IPS-NIHi7 (cell line): Measurements from ENCODE around the gene NRDC.
"Not testable (repeated sequence)": the region's sequence is repeated elsewhere in the genome, so short reads cannot be mapped to it uniquely, and the experiment has no call there.

Experiments used
- DNase-seq: peaks from one replicate; pipeline ENCODE4 v3.0.0; 2012; ENCODE audit warnings: mixed read lengths; ENCODE audit errors: extremely low spot score

The NRDC gene

DNA sequence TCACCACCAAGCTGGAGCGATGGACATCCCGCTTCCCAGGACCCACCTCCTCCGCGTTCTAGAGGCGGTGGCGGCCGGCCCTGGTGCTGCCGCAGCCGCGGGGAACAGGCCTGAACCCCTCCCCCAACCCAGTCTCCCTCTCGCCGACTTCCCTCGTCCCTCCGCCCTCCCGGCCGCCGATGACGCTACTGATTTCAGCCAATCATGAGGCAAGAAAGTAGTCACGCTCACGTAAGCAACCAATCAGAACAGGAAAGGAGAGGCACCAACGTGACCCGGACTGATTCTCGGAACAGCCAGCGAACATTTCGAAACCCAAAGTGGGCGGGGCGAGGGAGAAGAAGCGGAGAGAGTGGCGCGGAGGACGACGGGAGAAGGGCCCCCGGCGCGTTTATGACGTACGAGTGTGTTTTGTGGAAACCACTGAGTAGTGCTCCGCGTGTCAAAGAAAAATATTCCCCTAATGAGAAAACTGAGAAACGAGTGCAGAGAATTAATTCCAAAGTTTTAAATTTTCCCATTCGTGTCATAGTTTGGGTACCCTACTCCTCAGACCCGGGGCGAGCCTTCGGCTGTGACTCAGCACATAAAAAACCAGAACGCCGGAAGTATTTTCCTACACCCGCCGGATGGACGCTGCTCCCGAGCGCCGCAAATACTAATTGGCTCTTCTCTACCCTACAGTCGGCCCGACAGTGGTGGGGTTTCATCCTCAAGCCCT lies at the start of gene NRDC:
NRDC (minus strand) TSS at position 112 of the 721 bp plus-strand sequence. CDS start 112 bp downstream, outside the sequence.
- peak; percentile 98 for DNase-seq

GRCh38 chr1:51927029-51927428 lies 48.5 kb upstream of the NRDC start:
- DNase-seq, result no peak

DNA sequence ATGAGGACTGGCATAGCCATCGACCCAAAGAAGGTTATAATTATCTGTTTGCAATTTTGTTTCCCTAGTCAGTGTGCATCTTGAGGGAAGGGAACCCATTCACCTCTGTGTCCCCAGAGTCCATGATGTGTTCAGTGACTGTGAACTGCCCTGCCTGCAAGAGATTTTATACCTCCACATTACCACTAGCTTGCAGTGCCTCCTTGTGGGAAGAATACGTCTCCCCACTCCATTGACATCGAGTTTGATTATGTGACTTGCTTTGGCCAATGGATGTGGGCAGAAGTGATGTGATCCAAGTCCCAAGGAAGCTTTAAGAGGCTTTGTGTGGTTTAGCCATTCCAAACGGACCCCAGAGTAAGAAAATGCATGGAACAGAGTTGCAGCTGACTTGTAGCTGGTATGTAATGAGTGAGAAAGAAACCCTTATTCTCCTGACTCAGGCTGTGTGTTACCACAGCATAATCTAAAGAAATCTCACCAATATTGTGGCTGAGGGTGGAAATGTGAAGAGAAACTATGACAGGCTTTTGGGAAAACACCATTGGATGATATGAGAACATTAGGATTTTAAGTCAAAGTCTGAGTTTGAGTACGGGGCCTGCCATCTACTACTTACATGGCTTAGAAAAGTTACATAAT lies 47.8 kb upstream of the NRDC start:
- DNase-seq, result peak; percentile 59

- DNase-seq, result no peak
Observed at GRCh38 chr1:51924455-51924854, 45.9 kb upstream of the NRDC start.

GRCh38 chr1:51922040-51922439 lies 43.5 kb upstream of the NRDC start:
- DNase-seq, result no peak

DNA sequence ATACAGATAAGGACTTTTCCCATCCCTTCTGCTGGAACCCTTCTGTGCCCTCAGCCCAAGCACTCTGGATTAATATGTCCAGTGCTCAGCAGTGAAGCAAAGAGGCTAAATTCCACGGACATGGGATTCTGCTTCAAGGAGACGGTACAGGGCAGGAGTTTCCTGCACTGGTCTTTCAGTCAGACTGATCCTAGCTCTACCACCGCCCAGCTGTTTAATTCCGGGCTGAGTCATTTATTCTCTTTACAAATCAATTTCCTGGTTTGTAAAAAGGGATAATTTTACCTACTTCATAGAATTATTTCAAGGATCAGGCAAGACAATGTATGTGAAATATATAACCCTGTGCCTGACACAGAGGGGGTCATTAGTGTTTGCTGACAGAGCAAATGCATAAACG lies 41.6 kb upstream of the NRDC start:
- no peak for DNase-seq

- no peak for DNase-seq
Observed at GRCh38 chr1:51919684-51920083, 41.2 kb upstream of the NRDC start.

GRCh38 chr1:51916587-51917405 lies 38.3 kb upstream of the NRDC start:
- DNase-seq, result no peak

DNA sequence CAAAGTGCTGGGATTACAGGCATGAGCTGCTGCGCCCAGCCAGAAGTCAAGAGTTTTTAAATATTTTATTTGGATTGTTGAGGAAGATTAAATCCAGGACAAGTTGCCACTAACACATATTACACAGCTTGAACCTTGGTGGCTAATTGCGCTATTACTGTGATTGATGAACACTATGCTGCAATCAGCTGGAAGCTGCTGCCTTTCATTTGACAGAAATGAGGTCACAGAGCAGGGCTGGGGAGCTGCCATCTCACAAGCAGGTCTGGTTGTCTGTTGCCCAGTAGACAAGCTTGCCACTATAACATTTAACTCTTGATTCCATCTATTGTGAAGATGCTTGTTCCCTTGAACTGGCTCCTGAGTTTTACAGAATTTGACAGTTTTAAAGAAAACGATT lies 37.4 kb upstream of the NRDC start:
- no peak for DNase-seq

GRCh38 chr1:51912881-51913280 lies 34.4 kb upstream of the NRDC start:
- DNase-seq, result no peak

GRCh38 chr1:51910221-51911000 lies 31.9 kb upstream of the NRDC start:
- no peak for DNase-seq

- DNase-seq, result no peak
Observed at GRCh38 chr1:51908499-51908898, 30.0 kb upstream of the NRDC start.

DNA sequence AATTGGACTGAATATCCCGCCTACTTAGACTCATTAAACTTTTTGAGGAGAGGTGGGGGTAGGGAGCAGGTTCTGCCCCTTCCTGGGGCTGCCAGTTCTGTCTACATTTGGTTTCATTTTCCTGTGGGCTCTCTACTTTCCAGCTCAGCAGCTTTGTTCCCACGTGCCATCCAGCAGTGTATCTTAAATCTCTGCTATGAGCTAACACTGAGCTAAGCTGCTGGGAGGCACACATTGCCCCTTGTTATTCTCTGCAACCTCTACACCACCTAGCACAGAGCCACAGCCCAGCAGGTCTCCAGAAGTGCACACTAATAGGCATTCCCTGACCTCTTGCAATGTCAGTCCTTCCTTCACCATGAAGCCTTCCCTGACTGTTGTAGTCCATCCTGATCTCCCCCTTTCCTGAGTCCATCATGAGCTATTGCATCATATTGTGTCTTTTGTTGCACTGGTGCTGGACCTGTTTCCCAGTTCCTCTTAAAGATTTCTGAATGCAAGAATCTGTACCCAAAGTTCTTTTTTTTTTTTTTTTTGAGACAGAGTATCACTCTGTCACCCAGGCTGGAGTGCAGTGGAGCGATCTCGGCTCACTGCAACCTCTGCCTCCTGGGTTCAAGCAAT lies 28.7 kb upstream of the NRDC start:
- DNase-seq, result no peak

GRCh38 chr1:51906306-51907078 lies 28.0 kb upstream of the NRDC start:
- no peak for DNase-seq

- DNase-seq, result no peak
Observed at GRCh38 chr1:51902456-51902855, 23.9 kb upstream of the NRDC start.

GRCh38 chr1:51901151-51901550 lies 22.6 kb upstream of the NRDC start:
- DNase-seq, result no peak

- no peak for DNase-seq
Observed at GRCh38 chr1:51899022-51899421, 20.5 kb upstream of the NRDC start.

DNA sequence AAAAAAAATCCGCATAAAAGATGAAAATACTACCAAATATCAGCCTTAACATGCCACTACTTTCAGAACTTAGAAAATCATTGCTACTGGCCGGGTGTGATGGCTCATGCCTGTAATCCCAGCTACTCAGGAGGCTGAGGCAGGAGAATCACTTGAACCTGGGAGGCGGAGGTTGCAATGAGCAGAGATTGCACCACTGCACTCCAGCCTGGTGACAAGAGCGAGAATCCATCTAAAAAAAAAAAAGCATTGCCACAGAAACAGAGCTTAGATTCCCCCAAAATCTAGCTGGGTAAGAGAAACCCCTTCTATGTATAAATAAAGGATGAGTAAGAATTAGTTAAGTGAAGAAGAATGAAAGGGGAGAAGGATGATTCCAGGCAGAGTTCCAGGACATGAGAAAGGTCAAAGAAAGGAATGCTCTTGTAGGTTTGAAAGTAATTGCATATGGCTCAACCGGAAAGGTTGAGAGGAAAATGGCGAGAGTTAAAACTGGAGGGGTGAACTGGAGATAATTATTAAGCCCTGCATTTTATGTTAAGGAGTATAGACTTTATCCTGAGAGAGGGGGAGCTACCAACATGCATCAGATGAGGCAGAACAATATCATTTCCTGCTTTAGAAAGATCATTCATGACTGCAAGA lies 19.7 kb upstream of the NRDC start:
- DNase-seq, result no peak

GRCh38 chr1:51897699-51898031 lies 19.1 kb upstream of the NRDC start:
- no peak for DNase-seq

- DNase-seq, result not testable (repeated sequence)
Observed at GRCh38 chr1:51894748-51895147, 16.2 kb upstream of the NRDC start.
